SK-N-SH treated with all-trans-retinoic acid at 6 μM for 48 hours (cell line): ENCODE data around the gene IQCH.

Source experiments
- ATAC-seq: fragments of 200-7000 bp; cut with Tn5 transposase; 3 replicates; pipeline ENCODE4 v1.9.1; 2020; ENCODE audit warnings: mild to moderate bottlenecking, moderate library complexity
- ARNTL ChIP-seq: fragments of 450-650 bp; formaldehyde crosslinking; IDR thresholded peaks from 2 replicates; pipeline ENCODE4 v1.5.0; 2020; ENCODE audit warnings: low read depth, mild to moderate bottlenecking, moderate library complexity, borderline replicate concordance
- BACH2 ChIP-seq: fragments of 250-450 bp; sonication (Bioruptor Pico); IDR thresholded peaks from 2 replicates; pipeline ENCODE4 v1.9.0; 2021; ENCODE audit warnings: mild to moderate bottlenecking, borderline replicate concordance
- ESRRG ChIP-seq: fragments of 250-450 bp; sonication (Bioruptor Pico); IDR thresholded peaks from 2 replicates; pipeline ENCODE4 v1.6.1; 2021; ENCODE audit warnings: mild to moderate bottlenecking
- GLIS3 ChIP-seq: fragments of 250-450 bp; sonication (Bioruptor Pico); IDR thresholded peaks from 2 replicates; pipeline ENCODE4 v1.5.0; 2020; ENCODE audit warnings: mild to moderate bottlenecking, moderate library complexity
- OSR1 ChIP-seq: fragments of 250-450 bp; sonication (Bioruptor Pico); IDR thresholded peaks from 2 replicates; pipeline ENCODE4 v1.8.0; 2022; ENCODE audit warnings: moderate library complexity, mild to moderate bottlenecking, inconsistent platforms
- PPARA ChIP-seq: fragments of 250-450 bp; sonication (Bioruptor Pico); IDR thresholded peaks from 2 replicates; pipeline ENCODE4 v1.5.0; 2020; ENCODE audit warnings: mild to moderate bottlenecking, borderline replicate concordance
- RARB ChIP-seq: fragments of 250-450 bp; sonication (Bioruptor Pico); IDR thresholded peaks from 2 replicates; pipeline ENCODE4 v1.8.0; 2021; ENCODE audit warnings: mild to moderate bottlenecking, moderate library complexity
- SNAI2 ChIP-seq: fragments of 250-450 bp; sonication (Bioruptor Pico); IDR thresholded peaks from 2 replicates; pipeline ENCODE4 v1.5.0; 2020; ENCODE audit warnings: mild to moderate bottlenecking, moderate library complexity
- TCF4 ChIP-seq: fragments of 250-450 bp; sonication (Bioruptor Pico); IDR thresholded peaks from 2 replicates; pipeline ENCODE4 v1.8.0; 2021; ENCODE audit warnings: mild to moderate bottlenecking, moderate library complexity, borderline replicate concordance
- TOX ChIP-seq: fragments of 250-450 bp; sonication (Bioruptor Pico); IDR thresholded peaks from 2 replicates; pipeline ENCODE4 v1.8.0; 2021; ENCODE audit warnings: mild to moderate bottlenecking, moderate library complexity, borderline replicate concordance
- ZC3H10 ChIP-seq: fragments of 250-450 bp; sonication (Bioruptor Pico); IDR thresholded peaks from 2 replicates; pipeline ENCODE4 v1.5.1; 2021; ENCODE audit warnings: mild to moderate bottlenecking, moderate library complexity
- ZFP3 ChIP-seq: fragments of 250-450 bp; sonication (Bioruptor Pico); IDR thresholded peaks from 2 replicates; pipeline ENCODE4 v1.5.0; 2020; ENCODE audit warnings: mild to moderate bottlenecking, moderate library complexity
- ZFP30 ChIP-seq: fragments of 450-650 bp; formaldehyde crosslinking; IDR thresholded peaks from 2 replicates; pipeline ENCODE4 v1.5.0; 2022; ENCODE audit warnings: mild to moderate bottlenecking, moderate library complexity
- ZNF70 ChIP-seq: fragments of 450-650 bp; formaldehyde crosslinking; IDR thresholded peaks from 2 replicates; pipeline ENCODE4 v1.5.0; 2020; ENCODE audit warnings: mild to moderate bottlenecking, moderate library complexity
- ZNF8 ChIP-seq: fragments of 450-650 bp; formaldehyde crosslinking; IDR thresholded peaks from 2 replicates; pipeline ENCODE4 v1.5.0; 2020; ENCODE audit warnings: mild to moderate bottlenecking, moderate library complexity
- TF ChIP-seq, protein P1 (sequence below): fragments of 250-450 bp; sonication (Bioruptor Pico); IDR thresholded peaks from 2 replicates; pipeline ENCODE4 v1.5.0; 2020; ENCODE audit warnings: mild to moderate bottlenecking, moderate library complexity
- TF ChIP-seq, protein P2 (sequence below): fragments of 250-450 bp; sonication (Bioruptor Pico); IDR thresholded peaks from 2 replicates; pipeline ENCODE4 v1.5.1; 2021; ENCODE audit warnings: mild to moderate bottlenecking, moderate library complexity
- TF ChIP-seq, protein P3 (sequence below): fragments of 250-450 bp; sonication (Bioruptor Pico); IDR thresholded peaks from 2 replicates; pipeline ENCODE4 v1.8.0; 2020; ENCODE audit warnings: mild to moderate bottlenecking, moderate library complexity, borderline replicate concordance
- TF ChIP-seq, protein P4 (sequence below): fragments of 250-450 bp; sonication (Bioruptor Pico); IDR thresholded peaks from 2 replicates; pipeline ENCODE4 v1.5.1; 2020; ENCODE audit warnings: low read depth, mild to moderate bottlenecking, moderate library complexity

The IQCH gene

DNA sequence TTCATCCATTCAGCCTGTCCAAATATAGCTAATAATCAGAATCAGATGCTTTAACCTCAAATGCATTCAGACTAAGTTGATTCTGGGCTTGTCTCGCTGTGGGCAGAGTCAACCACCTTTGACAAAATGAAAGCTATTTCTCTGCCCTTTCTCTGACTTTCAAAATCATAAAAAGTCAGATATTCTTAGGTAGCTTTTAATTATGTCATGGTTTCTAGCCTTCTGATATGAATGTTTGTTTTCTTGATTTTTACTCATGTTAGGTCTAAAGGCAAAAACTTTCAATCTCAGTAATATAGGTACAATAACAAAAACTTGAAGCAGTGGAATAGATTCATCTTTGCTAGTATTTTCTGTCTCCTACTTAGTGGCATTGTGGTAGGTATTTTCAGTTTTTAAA is 241.0 kb downstream of the IQCH start:
- peak; percentile 53 for ATAC-seq

DNA sequence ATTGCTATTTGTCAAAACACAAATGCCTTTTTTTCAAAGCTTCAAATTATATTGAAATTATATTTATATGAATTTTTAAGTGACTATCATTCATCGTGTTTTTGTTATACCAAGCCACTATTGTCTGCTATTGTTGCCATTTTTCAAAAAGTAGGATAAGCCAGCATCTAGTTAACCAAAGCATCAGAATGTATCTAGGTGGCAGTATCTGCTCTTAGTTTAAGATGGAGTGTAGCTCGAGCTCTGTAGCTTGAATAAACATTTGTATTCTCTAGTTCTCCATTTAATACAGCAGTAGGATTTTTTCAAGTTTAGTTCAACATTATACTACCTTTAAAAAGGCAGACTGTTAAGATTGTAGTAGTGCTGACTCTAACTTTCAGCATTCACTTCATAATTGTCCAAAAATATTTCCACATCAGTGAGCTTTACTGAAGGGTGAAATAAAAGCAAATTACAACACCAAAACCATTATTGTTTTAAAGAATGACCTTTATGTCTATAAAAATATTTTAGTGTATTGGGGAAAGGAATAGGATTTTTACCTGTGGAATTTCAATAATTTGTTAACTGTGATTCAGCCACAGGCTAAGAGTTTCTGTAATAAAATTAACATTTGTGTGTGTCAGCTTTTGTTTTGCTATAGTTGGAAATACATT is 246.7 kb downstream of the IQCH start:
- peak; percentile 93 for ATAC-seq
- TF ChIP-seq ZC3H10 (CRISPR knock-in tag) (no peak), ESRRG (no peak), ZNF70 (CRISPR knock-in tag) (no peak), ZFP30 (CRISPR knock-in tag) (no peak), RARB (no peak), SNAI2 (CRISPR knock-in tag) (no peak), OSR1 (CRISPR knock-in tag) (no peak), ARNTL (CRISPR knock-in tag) (no peak), BACH2 (CRISPR knock-in tag) (no peak), GLIS3 (no peak), TCF4 (no peak)
- TF ChIP-seq, protein P1, sequence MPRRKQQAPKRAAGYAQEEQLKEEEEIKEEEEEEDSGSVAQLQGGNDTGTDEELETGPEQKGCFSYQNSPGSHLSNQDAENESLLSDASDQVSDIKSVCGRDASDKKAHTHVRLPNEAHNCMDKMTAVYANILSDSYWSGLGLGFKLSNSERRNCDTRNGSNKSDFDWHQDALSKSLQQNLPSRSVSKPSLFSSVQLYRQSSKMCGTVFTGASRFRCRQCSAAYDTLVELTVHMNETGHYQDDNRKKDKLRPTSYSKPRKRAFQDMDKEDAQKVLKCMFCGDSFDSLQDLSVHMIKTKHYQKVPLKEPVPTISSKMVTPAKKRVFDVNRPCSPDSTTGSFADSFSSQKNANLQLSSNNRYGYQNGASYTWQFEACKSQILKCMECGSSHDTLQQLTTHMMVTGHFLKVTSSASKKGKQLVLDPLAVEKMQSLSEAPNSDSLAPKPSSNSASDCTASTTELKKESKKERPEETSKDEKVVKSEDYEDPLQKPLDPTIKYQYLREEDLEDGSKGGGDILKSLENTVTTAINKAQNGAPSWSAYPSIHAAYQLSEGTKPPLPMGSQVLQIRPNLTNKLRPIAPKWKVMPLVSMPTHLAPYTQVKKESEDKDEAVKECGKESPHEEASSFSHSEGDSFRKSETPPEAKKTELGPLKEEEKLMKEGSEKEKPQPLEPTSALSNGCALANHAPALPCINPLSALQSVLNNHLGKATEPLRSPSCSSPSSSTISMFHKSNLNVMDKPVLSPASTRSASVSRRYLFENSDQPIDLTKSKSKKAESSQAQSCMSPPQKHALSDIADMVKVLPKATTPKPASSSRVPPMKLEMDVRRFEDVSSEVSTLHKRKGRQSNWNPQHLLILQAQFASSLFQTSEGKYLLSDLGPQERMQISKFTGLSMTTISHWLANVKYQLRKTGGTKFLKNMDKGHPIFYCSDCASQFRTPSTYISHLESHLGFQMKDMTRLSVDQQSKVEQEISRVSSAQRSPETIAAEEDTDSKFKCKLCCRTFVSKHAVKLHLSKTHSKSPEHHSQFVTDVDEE (CRISPR knock-in tag), result no peak

More for the DNA sequence above, 241.0 kb downstream of the IQCH start:
- TF ChIP-seq, protein P1 (CRISPR knock-in tag), result no peak
- TF ChIP-seq TCF4 (no peak), ZFP30 (CRISPR knock-in tag) (no peak), TOX (CRISPR knock-in tag) (no peak)
- TF ChIP-seq, protein P2, sequence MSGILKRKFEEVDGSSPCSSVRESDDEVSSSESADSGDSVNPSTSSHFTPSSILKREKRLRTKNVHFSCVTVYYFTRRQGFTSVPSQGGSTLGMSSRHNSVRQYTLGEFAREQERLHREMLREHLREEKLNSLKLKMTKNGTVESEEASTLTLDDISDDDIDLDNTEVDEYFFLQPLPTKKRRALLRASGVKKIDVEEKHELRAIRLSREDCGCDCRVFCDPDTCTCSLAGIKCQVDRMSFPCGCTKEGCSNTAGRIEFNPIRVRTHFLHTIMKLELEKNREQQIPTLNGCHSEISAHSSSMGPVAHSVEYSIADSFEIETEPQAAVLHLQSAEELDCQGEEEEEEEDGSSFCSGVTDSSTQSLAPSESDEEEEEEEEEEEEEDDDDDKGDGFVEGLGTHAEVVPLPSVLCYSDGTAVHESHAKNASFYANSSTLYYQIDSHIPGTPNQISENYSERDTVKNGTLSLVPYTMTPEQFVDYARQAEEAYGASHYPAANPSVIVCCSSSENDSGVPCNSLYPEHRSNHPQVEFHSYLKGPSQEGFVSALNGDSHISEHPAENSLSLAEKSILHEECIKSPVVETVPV, result no peak
- TF ChIP-seq, all 23 proteins: peak for 0

DNA sequence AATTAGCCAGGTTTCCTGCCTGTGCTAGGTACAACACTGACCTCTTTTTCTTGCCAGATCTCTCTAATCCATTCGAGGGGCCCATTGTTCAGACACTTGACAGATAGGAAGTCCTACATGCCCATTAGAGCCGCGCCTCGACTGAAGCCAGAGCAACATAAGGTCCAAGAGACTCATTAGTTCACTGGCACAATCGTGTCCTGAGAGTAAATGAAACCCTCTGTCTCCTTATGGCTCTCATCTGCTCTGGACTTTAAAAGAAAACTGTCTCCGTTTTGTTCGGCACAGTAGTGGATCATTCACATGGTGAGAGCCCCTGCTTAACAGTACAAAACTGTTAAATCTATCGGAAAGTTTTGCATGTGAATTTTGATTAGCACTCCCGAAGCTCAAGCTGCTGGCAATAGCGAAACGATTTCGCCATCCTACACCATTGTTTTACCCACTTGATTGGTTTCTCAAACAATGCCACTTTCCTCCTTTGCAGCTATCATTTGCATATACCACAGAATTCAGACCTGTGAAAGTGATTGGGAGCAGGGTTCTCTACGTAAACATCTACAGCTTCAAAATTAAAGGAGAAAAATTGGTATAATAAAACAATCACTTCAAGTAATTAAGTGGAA is 247.4 kb downstream of the IQCH start:
- ATAC-seq, result no peak

More for the DNA sequence above, 247.4 kb downstream of the IQCH start:
- TF ChIP-seq TOX (CRISPR knock-in tag) (no peak), PPARA (CRISPR knock-in tag) (no peak), ZFP3 (CRISPR knock-in tag) (no peak), ESRRG (no peak), ZFP30 (CRISPR knock-in tag) (no peak), TCF4 (no peak), ZNF8 (CRISPR knock-in tag) (no peak), ARNTL (CRISPR knock-in tag) (no peak), GLIS3 (no peak), ZC3H10 (CRISPR knock-in tag) (no peak), RARB (no peak)
- TF ChIP-seq, protein P3, sequence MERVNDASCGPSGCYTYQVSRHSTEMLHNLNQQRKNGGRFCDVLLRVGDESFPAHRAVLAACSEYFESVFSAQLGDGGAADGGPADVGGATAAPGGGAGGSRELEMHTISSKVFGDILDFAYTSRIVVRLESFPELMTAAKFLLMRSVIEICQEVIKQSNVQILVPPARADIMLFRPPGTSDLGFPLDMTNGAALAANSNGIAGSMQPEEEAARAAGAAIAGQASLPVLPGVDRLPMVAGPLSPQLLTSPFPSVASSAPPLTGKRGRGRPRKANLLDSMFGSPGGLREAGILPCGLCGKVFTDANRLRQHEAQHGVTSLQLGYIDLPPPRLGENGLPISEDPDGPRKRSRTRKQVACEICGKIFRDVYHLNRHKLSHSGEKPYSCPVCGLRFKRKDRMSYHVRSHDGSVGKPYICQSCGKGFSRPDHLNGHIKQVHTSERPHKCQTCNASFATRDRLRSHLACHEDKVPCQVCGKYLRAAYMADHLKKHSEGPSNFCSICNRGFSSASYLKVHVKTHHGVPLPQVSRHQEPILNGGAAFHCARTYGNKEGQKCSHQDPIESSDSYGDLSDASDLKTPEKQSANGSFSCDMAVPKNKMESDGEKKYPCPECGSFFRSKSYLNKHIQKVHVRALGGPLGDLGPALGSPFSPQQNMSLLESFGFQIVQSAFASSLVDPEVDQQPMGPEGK (CRISPR knock-in tag), result no peak
- TF ChIP-seq, protein P4, sequence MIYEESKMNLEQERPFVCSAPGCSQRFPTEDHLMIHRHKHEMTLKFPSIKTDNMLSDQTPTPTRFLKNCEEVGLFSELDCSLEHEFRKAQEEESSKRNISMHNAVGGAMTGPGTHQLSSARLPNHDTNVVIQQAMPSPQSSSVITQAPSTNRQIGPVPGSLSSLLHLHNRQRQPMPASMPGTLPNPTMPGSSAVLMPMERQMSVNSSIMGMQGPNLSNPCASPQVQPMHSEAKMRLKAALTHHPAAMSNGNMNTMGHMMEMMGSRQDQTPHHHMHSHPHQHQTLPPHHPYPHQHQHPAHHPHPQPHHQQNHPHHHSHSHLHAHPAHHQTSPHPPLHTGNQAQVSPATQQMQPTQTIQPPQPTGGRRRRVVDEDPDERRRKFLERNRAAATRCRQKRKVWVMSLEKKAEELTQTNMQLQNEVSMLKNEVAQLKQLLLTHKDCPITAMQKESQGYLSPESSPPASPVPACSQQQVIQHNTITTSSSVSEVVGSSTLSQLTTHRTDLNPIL (CRISPR knock-in tag), result no peak
- TF ChIP-seq, protein P2, result no peak
